Mucosa of stomach (tissue), 1 donor: ENCODE results near the gene VPS37D.
"Not testable (repeated sequence)": the region's sequence is repeated elsewhere in the genome, so short reads cannot be mapped to it uniquely, and the experiment has no call there.

ENCODE experiments used
- H3K27me3 ChIP-seq: one replicate; pipeline ENCODE4 v1.7.0; 2013; ENCODE audit warnings: mild to moderate bottlenecking, low read length; ENCODE audit not compliant: control insufficient read depth, insufficient read depth
- H3K36me3 ChIP-seq: one replicate; pipeline ENCODE4 v1.7.0; 2013; ENCODE audit warnings: low read length; ENCODE audit not compliant: control insufficient read depth, insufficient read depth
- H3K4me1 ChIP-seq: one replicate; pipeline ENCODE4 v1.7.0; 2013; ENCODE audit warnings: mild to moderate bottlenecking, low read length; ENCODE audit not compliant: control insufficient read depth, insufficient read depth
- H3K4me3 ChIP-seq: one replicate; pipeline ENCODE4 v1.7.0; 2013; ENCODE audit warnings: low read length
- H3K9ac ChIP-seq: one replicate; pipeline ENCODE4 v1.7.0; 2013; ENCODE audit warnings: mild to moderate bottlenecking, low read length, moderate library complexity
- H3K9me3 ChIP-seq: one replicate; pipeline ENCODE4 v1.7.0; 2013; ENCODE audit warnings: mild to moderate bottlenecking, low read length, moderate library complexity; ENCODE audit not compliant: control insufficient read depth
- donor health status: Pancreatic carcinoma.

Gene VPS37D

DNA sequence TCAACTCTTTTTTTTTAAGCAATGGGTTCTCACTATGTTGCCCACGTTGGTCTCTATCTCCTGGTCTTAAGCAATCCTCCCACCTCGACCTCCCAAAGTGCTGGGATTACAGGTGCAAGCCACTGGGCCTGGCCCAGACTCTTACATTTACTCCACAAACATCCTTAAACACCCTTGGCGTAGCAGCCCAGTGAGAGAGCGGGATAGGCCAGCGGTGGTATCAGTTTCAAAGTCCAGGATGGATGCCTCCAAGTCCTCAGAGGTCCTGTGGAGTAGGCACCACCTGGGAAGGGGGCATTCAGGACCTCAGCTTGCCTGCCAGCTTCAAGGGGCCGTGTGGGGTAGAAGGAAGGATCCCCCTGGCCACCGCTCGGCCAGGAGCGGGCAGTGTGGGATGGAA is 18.1 kb upstream of the VPS37D start:
- no peaks in the 10 kb centered on the region for H3K36me3 ChIP-seq
- H3K9me3 ChIP-seq = no peaks in the 10 kb centered on the region
- H3K27me3 ChIP-seq = peaks cover 54% of the 10 kb centered on the region
- no peak overlapping the region for H3K4me3 ChIP-seq
- H3K4me1 ChIP-seq = peaks cover 4% of the 10 kb centered on the region
- H3K9ac ChIP-seq = no peak overlapping the region

DNA sequence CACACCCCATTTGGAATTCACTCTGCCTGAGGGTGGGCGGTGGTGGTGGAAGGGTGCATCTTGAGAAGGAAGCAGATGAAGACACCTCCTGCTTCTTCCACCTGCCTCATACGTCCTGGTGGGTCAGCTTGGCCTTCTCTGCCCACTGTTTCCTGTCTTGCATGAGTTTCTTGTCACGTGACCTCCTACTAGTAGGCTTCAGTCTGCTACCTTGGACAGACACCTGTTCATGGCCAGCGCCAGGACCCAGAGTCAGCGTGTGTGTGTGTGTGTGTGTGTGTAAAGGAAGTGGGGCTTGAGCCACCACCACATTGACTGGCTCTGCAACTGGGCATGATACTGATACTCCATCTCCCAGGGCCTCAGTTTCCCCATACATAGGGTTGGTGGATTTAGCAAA is 17.1 kb upstream of the VPS37D start:
- Histone ChIP-seq H3K27me3 (peaks cover 51% of the 10 kb centered on the region), H3K9me3 (no peaks in the 10 kb centered on the region)

DNA sequence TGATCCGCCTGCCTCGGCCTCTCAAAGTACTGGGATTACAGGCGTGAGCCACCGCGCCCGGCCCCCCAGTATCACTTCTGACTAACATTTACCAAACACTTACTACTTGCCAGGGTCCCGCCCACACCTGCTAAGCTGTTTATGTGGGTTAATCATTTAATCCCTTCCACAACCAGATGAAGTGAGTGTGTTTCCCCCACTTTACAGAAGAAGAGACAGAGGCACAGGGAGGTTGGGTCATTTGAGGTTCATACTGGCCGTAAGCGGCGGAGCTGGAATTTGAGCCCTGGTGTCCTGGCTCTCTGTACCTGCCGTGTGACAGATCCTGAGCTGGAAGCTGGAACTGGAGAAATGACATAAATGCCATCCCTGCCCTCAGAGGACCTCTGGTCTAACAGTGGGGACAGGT is 15.1 kb upstream of the VPS37D start:
- H3K27me3 ChIP-seq = peaks cover 31% of the 10 kb centered on the region
- H3K9ac ChIP-seq = no peak overlapping the region
- H3K4me1 ChIP-seq = peaks cover under 1% of the 10 kb centered on the region
- H3K4me3 ChIP-seq = no peak overlapping the region
- no peaks in the 10 kb centered on the region for H3K9me3 ChIP-seq
- no peaks in the 10 kb centered on the region for H3K36me3 ChIP-seq

More for the DNA sequence above, 17.1 kb upstream of the VPS37D start:
- Histone ChIP-seq H3K36me3 (no peaks in the 10 kb centered on the region), H3K9ac (no peak overlapping the region), H3K4me1 (peaks cover 4% of the 10 kb centered on the region), H3K4me3 (no peak overlapping the region)

DNA sequence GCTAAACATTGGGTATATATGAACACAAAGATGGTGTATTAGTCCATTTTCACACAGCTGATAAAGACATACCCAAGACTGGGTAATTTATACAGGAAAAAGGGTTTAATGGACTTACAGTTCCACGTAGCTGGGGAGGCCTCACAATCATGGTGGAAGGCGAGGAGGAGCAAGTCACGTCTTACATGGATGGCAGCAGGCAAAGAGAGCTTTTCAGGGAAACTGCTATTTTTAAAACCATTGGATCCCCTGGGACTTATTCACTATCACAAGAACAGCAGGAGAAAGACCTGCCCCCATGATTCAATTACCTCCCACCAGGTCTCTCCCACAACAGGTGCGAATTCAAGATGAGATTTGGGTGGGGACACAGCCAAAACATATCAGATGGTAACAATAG is 12.3 kb upstream of the VPS37D start:
- peaks cover 12% of the 10 kb centered on the region for H3K27me3 ChIP-seq
- not testable (repeated sequence) for H3K9me3 ChIP-seq, H3K36me3 ChIP-seq, H3K9ac ChIP-seq, H3K4me1 ChIP-seq, H3K4me3 ChIP-seq

DNA sequence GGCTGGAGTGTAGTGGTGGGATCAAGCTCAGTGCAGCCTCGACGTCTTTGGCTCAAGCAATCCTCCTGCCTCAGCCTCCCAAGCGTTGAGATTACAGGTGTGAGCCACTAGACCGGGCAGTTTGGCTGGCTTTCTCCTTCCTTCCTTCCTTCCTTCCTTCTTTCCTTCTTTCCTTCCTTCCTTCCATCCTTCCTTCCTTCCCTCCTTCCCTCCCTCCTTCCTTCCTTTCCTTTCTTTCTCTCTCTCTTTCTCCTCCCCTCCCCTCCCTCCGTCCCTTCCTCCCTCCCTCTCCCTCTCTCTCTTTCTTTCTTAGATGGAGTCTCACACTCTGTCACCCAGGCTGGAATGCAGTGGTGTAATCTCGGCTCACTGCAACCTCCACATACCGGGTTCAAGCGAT is 7.6 kb upstream of the VPS37D start:
- Histone ChIP-seq H3K9ac (no peak overlapping the region), H3K4me3 (no peak overlapping the region), H3K27me3 (peaks cover 5% of the 10 kb centered on the region), H3K4me1 (no peaks in the 10 kb centered on the region), H3K9me3 (no peaks in the 10 kb centered on the region), H3K36me3 (no peaks in the 10 kb centered on the region)

DNA sequence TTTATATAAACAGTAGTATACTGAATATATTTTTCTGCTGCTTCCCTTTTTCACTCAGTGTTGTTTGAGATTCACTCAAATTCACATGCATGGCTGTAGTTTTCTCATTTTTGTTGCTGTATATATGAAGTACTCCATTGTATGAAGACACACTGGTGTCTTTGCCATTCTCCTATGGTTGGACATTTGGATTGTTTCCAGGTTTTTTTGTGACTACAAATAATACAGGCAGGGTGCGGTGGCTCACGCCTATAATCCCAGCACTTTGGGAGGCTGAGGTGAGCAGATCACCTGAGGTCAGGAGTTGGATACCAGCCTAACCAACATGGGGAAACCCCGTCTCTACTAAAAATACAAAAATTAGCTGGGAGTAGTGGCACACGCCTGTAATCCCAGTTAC is 7.0 kb upstream of the VPS37D start:
- H3K4me3 ChIP-seq, H3K9ac ChIP-seq, H3K9me3 ChIP-seq, H3K27me3 ChIP-seq, H3K36me3 ChIP-seq, H3K4me1 ChIP-seq: not testable (repeated sequence)

DNA sequence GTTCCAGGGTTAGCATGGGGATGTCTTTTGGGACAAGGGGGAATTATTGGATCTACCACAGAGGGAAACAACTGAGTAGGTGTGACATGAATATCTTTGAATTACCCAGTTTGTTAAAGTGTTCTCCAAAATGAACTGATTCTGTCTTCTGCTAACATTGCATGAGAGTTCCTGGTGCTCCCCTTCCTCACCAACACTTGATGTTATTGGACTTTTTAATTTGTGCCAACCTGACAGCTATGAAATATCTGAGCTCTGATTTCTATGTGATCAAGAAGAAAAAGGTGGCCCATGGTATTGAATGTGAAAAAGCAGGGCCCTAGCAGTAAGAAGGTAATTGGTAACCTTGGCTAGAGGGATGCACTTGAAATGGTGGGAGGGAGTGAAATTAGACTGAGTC is 4.6 kb upstream of the VPS37D start:
- Histone ChIP-seq H3K36me3 (no peaks in the 10 kb centered on the region), H3K9ac (no peak overlapping the region), H3K27me3 (peaks cover 5% of the 10 kb centered on the region), H3K9me3 (no peaks in the 10 kb centered on the region), H3K4me1 (no peaks in the 10 kb centered on the region), H3K4me3 (no peak overlapping the region)

DNA sequence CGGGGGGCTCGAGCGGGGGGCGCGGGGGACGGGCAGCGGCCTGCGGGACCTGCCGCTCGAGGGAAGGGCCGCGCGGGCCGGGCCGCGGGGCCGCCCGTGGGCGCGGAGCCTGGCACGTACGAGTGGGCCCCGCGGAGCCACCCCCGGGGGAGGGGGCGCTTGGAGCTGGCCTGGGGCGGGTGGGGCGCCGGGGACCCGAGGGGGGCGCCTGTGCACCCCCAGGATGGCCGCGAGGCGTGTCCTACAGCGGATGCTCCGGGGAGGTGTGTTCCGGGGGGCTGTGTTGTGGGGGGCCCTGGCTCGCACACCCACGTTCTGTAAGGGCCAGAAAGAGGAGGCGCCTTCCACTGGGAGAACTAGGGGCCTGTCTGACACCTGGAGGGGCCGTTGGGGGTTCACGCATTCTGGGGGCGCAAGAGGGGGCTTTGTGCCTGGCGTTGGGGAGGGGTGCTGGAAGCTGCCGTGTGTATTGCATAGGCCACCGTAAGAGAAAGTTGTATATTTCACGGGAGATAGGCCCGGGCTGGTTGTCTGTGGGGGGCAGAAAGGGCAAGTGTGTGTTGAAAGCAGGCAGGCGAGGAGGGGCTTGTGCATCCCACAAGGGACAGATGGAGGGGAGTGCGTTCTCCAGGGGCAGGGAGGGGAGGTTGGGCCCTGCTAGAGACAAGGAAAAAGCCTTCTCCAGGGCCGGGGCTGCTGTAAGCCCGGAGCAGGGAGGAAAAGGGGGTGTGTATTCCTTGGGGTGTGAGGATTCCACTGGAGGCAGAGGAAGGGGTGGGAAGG is 663 bp downstream of the VPS37D start:
- Histone ChIP-seq H3K27me3 (peaks cover 7% of the 10 kb centered on the region), H3K9ac (peak overlapping the region; percentile 43), H3K36me3 (no peaks in the 10 kb centered on the region), H3K4me3 (no peak overlapping the region), H3K9me3 (no peaks in the 10 kb centered on the region), H3K4me1 (peaks cover 7% of the 10 kb centered on the region)

DNA sequence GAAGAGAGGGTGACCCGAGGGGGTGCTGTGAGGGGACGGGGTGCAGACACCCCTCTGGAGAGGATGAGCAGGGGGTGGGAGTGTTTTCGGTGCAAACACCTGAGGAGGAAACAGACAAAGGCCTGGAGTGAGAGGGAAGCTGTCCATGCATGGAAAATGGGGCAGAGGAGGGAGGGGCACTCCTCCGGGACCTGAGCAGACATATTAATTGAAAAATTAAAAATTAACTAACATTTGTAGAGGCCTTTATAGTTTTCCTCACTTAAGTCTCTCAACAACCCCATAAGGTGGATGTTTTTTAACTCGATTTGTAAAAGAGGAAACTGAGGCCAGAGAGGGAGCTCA is 1.2 kb downstream of the VPS37D start:
- Histone ChIP-seq H3K4me1 (peaks cover 7% of the 10 kb centered on the region), H3K9ac (peak overlapping the region; percentile 43), H3K36me3 (no peaks in the 10 kb centered on the region), H3K27me3 (peaks cover 7% of the 10 kb centered on the region), H3K4me3 (no peak overlapping the region), H3K9me3 (no peaks in the 10 kb centered on the region)

DNA sequence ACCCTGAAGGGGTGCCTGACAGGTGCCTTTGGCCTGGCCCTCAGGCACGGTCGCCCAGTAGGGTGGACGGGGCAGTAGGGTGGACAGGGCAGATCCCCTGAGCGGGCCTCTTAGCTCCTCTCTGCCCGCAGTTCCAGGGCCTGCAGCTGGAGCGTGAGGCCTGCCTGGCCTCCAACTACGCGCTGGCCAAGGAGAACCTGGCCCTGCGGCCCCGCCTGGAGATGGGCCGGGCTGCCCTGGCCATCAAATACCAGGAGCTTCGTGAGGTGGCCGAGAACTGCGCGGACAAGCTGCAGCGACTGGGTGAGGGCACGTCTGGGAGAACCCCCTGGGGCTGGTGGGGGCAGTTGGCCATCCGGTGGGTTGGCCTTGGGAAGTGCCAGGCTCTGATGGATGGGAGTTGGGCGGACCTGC is 1.7 kb downstream of the VPS37D start:
- Histone ChIP-seq H3K4me1 (peaks cover 7% of the 10 kb centered on the region), H3K27me3 (peaks cover 7% of the 10 kb centered on the region), H3K4me3 (no peak overlapping the region), H3K9ac (no peak overlapping the region), H3K9me3 (no peaks in the 10 kb centered on the region), H3K36me3 (no peaks in the 10 kb centered on the region)

DNA sequence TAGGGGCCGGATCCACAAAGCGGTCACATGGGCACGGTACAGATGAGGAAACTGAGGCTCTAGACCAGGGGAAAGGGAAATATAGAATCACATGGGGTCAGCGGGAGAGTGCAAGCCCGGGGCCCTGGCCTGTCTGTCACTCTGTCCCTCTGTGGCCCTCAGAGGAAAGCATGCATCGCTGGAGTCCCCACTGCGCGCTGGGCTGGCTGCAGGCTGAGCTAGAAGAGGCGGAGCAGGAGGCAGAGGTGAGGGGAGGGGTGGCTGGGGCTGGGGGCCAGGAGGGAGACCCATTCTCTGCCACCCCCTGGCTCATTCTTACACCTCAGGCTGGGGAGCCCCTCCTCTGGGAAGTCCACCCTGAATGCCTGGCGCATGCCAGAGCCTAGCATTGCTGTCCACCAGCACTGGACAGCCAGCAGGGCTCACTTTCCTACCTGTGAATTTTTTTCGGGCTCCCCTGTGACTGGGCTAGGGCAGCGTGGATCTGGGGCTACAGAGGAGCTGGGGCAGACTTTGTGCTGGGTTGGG is 2.3 kb downstream of the VPS37D start:
- H3K9ac ChIP-seq = no peak overlapping the region
- H3K4me3 ChIP-seq = no peak overlapping the region
- no peaks in the 10 kb centered on the region for H3K9me3 ChIP-seq
- H3K36me3 ChIP-seq = no peaks in the 10 kb centered on the region
- peaks cover 7% of the 10 kb centered on the region for H3K27me3 ChIP-seq
- H3K4me1 ChIP-seq = peaks cover 7% of the 10 kb centered on the region

DNA sequence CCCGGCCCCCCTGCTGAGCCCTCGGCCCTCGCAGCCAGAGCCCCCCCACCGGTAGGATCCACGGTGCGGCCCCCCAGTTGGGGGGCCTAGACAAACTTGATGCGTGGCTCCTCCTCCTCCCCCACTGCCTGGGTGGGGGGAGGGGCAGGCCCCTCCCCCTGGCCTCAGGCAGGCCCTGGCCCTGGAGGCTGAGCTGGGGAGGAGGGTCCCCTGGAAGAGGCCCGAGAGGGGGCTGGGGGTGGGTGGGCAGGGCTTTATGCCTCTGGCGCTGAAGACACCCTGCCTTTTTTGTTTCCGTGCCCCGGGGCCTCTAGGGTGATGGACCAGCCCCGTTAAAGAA is 3.7 kb downstream of the VPS37D start:
- H3K9me3 ChIP-seq = no peaks in the 10 kb centered on the region
- no peaks in the 10 kb centered on the region for H3K36me3 ChIP-seq
- no peak overlapping the region for H3K9ac ChIP-seq
- peaks cover 7% of the 10 kb centered on the region for H3K27me3 ChIP-seq
- peaks cover 7% of the 10 kb centered on the region for H3K4me1 ChIP-seq
- no peak overlapping the region for H3K4me3 ChIP-seq
